ENCODE data around the gene ADPRHL1. TPM values are rescaled to one million over a fixed set of nuclear protein-coding genes. Genes with fewer than 3 reads are reported as not detected.
A peak's percentile ranks its signal among the peaks of the same experiment; 100 is the strongest.

ADPRHL1 gene
- total RNA-seq, 1 donor from 2014 or later = 2.8 TPM

GRCh38 chr13:113428871-113429607 is 24.2 kb downstream of the ADPRHL1 start:
- H3K4me3 Mint-ChIP-seq = no peak overlapping the region
- no peaks in the 10 kb centered on the region for H3K9me3 Mint-ChIP-seq
- DNase-seq (ENCODE audit: low read depth, low spot score) = no peak
- H3K27ac Mint-ChIP-seq (ENCODE audit: unreplicated experiment) = no peak overlapping the region
- peaks cover 2% of the 10 kb centered on the region for H3K36me3 Mint-ChIP-seq (ENCODE audit: low read depth)
- no peak for TF ChIP-seq CTCF (conservative IDR thresholded peaks at IDR 0.05)
- H3K4me1 Mint-ChIP-seq = no peaks in the 10 kb centered on the region
- H3K27me3 Mint-ChIP-seq (ENCODE audit: low read depth) = no peaks in the 10 kb centered on the region

- no peak for TF ChIP-seq CTCF (conservative IDR thresholded peaks at IDR 0.05)
- no peak overlapping the region for H3K4me3 Mint-ChIP-seq
- no peak for DNase-seq (ENCODE audit: low read depth, low spot score)
- H3K36me3 Mint-ChIP-seq (ENCODE audit: low read depth) = peaks cover 2% of the 10 kb centered on the region
- H3K4me1 Mint-ChIP-seq = no peaks in the 10 kb centered on the region
- no peak overlapping the region for H3K27ac Mint-ChIP-seq (ENCODE audit: unreplicated experiment)
- H3K27me3 Mint-ChIP-seq (ENCODE audit: low read depth) = no peaks in the 10 kb centered on the region
- no peaks in the 10 kb centered on the region for H3K9me3 Mint-ChIP-seq
Measured at GRCh38 chr13:113428469-113428865, 24.8 kb downstream of the ADPRHL1 start.

GRCh38 chr13:113427562-113428468 is 25.5 kb downstream of the ADPRHL1 start:
- H3K27me3 Mint-ChIP-seq (ENCODE audit: low read depth) = no peaks in the 10 kb centered on the region
- H3K4me3 Mint-ChIP-seq = no peak overlapping the region
- H3K36me3 Mint-ChIP-seq (ENCODE audit: low read depth) = peaks cover 2% of the 10 kb centered on the region
- DNase-seq (ENCODE audit: low read depth, low spot score) = no peak
- no peaks in the 10 kb centered on the region for H3K4me1 Mint-ChIP-seq
- no peak overlapping the region for H3K27ac Mint-ChIP-seq (ENCODE audit: unreplicated experiment)
- H3K9me3 Mint-ChIP-seq = no peaks in the 10 kb centered on the region
- TF ChIP-seq CTCF (conservative IDR thresholded peaks at IDR 0.05) = no peak

GRCh38 chr13:113426591-113426986 is 26.7 kb downstream of the ADPRHL1 start:
- Mint-ChIP-seq H3K9me3 (no peaks in the 10 kb centered on the region), H3K4me1 (peaks cover 5% of the 10 kb centered on the region), H3K36me3 (ENCODE audit: low read depth) (peaks cover 2% of the 10 kb centered on the region), H3K27me3 (ENCODE audit: low read depth) (no peaks in the 10 kb centered on the region), H3K27ac (ENCODE audit: unreplicated experiment) (peak overlapping the region; percentile 8), H3K4me3 (no peak overlapping the region)
- no peak for DNase-seq (ENCODE audit: low read depth, low spot score)
- TF ChIP-seq CTCF (conservative IDR thresholded peaks at IDR 0.05) = no peak

- Mint-ChIP-seq H3K4me1 (peaks cover 5% of the 10 kb centered on the region), H3K27me3 (ENCODE audit: low read depth) (no peaks in the 10 kb centered on the region), H3K36me3 (ENCODE audit: low read depth) (peaks cover 2% of the 10 kb centered on the region), H3K9me3 (no peaks in the 10 kb centered on the region), H3K27ac (ENCODE audit: unreplicated experiment) (no peak overlapping the region), H3K4me3 (no peak overlapping the region)
- TF ChIP-seq CTCF (conservative IDR thresholded peaks at IDR 0.05) = no peak
- DNase-seq (ENCODE audit: low read depth, low spot score) = no peak
Measured at GRCh38 chr13:113425941-113426590, 27.2 kb downstream of the ADPRHL1 start.

All from neural crest cell (in vitro differentiated cells).